Measurements from ENCODE around the gene MMP23B.

MMP23B gene

DNA sequence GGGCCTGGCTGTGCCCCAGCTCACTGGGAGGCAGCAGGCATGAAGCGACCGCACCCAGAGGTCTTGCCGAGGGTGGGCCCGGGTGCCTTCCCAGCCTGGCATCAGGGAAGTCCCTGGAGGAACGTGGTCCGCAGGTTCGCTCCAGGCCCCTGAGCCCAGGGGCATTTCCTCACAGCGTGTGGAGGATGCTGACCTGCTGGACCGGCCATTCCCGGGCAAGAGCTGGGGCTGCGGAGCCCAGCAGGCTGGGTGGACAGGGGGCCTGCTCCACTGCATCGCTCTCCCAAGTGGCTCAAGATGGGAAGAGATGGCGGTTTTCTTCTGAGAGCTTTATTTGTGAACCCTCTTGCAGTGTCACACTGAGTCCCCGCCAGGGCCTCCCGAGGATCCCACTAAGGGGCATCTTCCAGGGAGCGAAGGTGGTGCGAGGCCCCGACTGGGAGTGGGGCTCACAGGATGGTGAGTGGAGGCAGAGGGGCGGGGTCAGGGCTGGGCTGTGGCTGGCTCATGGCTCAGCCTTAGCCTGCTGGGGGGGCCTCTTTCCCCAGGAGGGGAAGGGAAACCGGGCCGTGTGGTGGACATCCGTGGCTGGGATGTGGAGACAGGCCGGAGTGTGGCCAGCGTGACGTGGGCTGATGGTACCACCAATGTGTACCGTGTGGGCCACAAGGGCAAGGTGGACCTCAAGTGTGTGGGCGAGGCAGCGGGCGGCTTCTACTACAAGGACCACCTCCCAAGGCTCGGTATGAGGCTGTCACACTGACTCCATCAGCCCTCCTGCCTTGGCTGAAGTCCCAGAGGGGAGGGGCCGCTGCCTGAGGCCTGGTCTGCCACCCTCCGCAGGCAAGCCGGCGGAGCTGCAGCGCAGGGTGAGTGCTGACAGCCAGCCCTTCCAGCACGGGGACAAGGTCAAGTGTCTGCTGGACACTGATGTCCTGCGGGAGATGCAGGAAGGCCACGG, 7.2 kb upstream of the MMP23B start:
- no peak overlapping the region for H3K4me3 ChIP-seq (ENCODE audit: low read depth, low read length)
- in situ Hi-C loops (cut with HindIII; ENCODE audit: low sequenced_read_pairs): no loop called here
- TF ChIP-seq, protein P1, sequence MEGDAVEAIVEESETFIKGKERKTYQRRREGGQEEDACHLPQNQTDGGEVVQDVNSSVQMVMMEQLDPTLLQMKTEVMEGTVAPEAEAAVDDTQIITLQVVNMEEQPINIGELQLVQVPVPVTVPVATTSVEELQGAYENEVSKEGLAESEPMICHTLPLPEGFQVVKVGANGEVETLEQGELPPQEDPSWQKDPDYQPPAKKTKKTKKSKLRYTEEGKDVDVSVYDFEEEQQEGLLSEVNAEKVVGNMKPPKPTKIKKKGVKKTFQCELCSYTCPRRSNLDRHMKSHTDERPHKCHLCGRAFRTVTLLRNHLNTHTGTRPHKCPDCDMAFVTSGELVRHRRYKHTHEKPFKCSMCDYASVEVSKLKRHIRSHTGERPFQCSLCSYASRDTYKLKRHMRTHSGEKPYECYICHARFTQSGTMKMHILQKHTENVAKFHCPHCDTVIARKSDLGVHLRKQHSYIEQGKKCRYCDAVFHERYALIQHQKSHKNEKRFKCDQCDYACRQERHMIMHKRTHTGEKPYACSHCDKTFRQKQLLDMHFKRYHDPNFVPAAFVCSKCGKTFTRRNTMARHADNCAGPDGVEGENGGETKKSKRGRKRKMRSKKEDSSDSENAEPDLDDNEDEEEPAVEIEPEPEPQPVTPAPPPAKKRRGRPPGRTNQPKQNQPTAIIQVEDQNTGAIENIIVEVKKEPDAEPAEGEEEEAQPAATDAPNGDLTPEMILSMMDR (IDR thresholded peaks at IDR 0.05; ENCODE audit: low read depth, low read length, missing control alignments): no peak
- no peak for DNase-seq (ENCODE audit: low read depth)

DNA sequence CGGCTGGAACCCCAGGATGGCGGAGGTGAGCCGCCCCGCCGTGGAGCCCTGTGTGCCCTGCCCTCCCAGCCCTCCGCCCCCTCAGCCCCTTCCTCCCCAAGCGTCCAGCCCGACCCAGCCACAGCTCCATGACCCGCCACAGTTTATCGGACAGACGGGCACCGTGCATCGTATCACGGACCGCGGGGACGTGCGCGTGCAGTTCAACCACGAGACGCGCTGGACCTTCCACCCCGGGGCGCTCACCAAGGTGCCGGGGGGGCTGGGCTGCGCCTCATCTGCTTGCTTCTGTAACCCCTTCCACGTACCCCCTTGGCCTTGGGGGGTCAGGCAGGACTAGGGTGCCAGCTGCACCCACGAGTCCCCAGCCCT, 6.6 kb upstream of the MMP23B start:
- TF ChIP-seq, protein P1 (IDR thresholded peaks at IDR 0.05; ENCODE audit: low read depth, low read length, missing control alignments): no peak
- in situ Hi-C loops (cut with HindIII; ENCODE audit: low sequenced_read_pairs): no loop called here

DNA sequence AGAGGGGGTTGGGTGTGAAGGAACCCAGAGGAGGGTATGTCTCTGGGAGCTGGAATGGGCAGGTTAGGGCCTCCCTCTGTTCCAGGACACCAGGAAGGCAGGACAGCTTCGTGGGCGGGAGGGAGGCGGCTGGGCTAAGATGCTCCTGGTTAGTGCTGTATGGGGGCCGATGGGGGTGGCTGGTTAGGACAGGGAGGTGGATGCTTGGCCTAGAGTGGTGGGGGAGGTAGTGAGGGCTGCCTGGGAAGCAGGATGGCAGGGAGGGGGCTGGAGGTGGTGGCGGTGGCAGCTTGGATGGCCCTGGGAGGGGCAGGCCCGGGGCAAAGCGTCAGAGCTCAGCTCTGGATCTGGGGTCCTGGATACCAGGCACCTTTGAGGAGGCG, 6.2 kb upstream of the MMP23B start:
- no peak overlapping the region for H3K4me3 ChIP-seq (ENCODE audit: low read depth, low read length)
- TF ChIP-seq, protein P1 (IDR thresholded peaks at IDR 0.05; ENCODE audit: low read depth, low read length, missing control alignments): no peak
- DNase-seq (ENCODE audit: low read depth): no peak
- in situ Hi-C loops (cut with HindIII; ENCODE audit: low sequenced_read_pairs): no loop called here

More for the DNA sequence above, 6.6 kb upstream of the MMP23B start:
- H3K4me3 ChIP-seq (ENCODE audit: low read depth, low read length): no peak overlapping the region
- DNase-seq (ENCODE audit: low read depth): no peak

DNA sequence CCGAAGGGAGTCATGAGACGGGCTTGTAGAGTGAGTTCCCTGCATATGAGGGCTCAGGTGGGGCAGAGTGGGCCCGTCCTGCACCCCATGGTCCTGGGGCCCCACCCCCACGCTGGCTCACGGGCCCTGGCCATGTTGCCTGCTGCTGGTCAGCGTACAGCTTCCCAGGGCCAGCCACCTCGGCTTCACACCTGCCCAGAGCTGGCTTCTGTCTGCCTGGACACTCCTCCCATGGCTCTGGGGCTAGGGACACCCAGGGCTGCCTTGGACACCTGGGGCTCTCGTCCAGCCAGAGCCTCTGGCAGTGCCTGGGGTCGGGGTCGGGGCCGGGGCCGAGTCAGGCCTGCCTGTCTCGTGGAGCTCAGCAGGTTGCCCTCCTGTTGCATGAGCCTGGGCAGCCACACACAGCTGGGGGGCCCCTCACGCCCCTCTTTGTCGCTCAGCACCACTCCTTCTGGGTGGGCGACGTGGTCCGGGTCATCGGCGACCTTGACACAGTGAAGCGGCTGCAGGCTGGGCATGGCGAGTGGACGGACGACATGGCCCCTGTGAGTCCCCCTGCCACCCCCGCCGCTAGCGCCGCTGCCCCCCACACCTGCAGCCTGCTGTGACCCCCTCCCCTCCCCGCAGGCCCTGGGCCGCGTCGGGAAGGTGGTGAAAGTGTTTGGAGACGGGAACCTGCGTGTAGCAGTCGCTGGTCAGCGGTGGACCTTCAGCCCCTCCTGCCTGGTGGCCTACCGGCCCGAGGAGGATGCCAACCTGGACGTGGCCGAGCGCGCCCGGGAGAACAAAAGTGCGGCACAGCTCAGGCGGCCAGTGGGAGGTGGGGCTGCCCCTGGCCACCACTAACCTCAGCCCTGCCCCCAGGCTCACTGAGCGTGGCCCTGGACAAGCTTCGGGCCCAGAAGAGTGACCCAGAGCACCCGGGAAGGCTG, 5.5 kb upstream of the MMP23B start:
- in situ Hi-C loops (cut with HindIII; ENCODE audit: low sequenced_read_pairs): no loop called here
- TF ChIP-seq, protein P1 (IDR thresholded peaks at IDR 0.05; ENCODE audit: low read depth, low read length, missing control alignments): no peak
- no peak for DNase-seq (ENCODE audit: low read depth)
- no peak overlapping the region for H3K4me3 ChIP-seq (ENCODE audit: low read depth, low read length)

DNA sequence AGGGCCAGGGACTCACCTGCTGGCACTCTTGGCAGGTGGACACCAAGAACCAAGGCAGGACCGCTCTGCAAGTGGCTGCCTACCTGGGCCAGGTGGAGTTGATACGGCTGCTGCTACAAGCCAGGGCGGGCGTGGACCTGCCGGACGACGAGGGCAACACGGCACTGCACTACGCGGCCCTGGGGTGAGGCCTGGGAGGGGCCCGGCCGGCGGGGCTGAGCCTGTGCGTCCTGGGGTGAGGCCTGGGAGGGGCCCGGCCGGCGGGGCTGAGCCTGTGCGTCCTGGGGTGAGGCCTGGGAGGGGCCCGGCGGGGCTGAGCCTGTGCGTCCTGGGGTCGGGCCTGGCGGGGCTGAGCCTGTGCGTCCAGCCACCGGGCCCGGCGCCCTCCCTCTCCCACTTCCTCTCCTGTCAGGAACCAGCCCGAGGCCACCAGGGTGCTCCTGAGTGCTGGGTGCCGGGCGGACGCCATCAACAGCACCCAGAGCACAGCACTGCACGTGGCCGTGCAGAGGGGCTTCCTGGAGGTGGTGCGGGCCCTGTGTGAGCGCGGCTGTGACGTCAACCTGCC, 4.6 kb upstream of the MMP23B start:
- in situ Hi-C loops (cut with HindIII; ENCODE audit: low sequenced_read_pairs): no loop called here
- no peak for DNase-seq (ENCODE audit: low read depth)
- H3K4me3 ChIP-seq (ENCODE audit: low read depth, low read length): no peak overlapping the region
- TF ChIP-seq, protein P1 (IDR thresholded peaks at IDR 0.05; ENCODE audit: low read depth, low read length, missing control alignments): no peak

All from astrocyte of the cerebellum (primary cell).